Measurements from ENCODE around the gene ATP10D. TPM values are rescaled to one million over a fixed set of nuclear protein-coding genes. Genes with fewer than 3 reads are reported as not detected.

ATP10D gene
- total and polyA plus RNA-seq, 11 donors: 2.2 to 22.1 (median 7.8) TPM

- intact Hi-C loops (cut with DNase I): no loop called here
- no peak for ATAC-seq
- Histone ChIP-seq H3K9me3 (no peaks in the 10 kb centered on the region), H3K4me3 (no peak overlapping the region), H3K36me3 (peaks cover 0 to 96% (median 85%) of the 10 kb centered on the region in 9 donors), H3K27me3 (no peaks in the 10 kb centered on the region), H3K27ac (no peak overlapping the region), H3K4me1 (peaks cover 0 to 13% (median 6%) of the 10 kb centered on the region in 12 donors)
- WGBS, 4 donors: 81 to 91% (median 88%) methylated on average over 3 of the region's 3 CpGs
- TF ChIP-seq, protein P1, sequence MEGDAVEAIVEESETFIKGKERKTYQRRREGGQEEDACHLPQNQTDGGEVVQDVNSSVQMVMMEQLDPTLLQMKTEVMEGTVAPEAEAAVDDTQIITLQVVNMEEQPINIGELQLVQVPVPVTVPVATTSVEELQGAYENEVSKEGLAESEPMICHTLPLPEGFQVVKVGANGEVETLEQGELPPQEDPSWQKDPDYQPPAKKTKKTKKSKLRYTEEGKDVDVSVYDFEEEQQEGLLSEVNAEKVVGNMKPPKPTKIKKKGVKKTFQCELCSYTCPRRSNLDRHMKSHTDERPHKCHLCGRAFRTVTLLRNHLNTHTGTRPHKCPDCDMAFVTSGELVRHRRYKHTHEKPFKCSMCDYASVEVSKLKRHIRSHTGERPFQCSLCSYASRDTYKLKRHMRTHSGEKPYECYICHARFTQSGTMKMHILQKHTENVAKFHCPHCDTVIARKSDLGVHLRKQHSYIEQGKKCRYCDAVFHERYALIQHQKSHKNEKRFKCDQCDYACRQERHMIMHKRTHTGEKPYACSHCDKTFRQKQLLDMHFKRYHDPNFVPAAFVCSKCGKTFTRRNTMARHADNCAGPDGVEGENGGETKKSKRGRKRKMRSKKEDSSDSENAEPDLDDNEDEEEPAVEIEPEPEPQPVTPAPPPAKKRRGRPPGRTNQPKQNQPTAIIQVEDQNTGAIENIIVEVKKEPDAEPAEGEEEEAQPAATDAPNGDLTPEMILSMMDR (IDR thresholded peaks at IDR 0.05): no peak
- TF ChIP-seq POLR2A (IDR thresholded peaks at IDR 0.05): no peak
- no peak for DNase-seq
Observed at GRCh38 chr4:47572981-47573380, 87.9 kb downstream of the ATP10D start.

- H3K9me3 ChIP-seq: no peaks in the 10 kb centered on the region
- peak overlapping the region in 1 of 12 donors; percentile 2 for H3K4me3 ChIP-seq
- H3K4me1 ChIP-seq: peaks cover 0 to 34% (median 11%) of the 10 kb centered on the region in 12 donors
- H3K27ac ChIP-seq: peak overlapping the region; percentile 61 to 92 (median 84)
- intact Hi-C loops (cut with DNase I): no loop called here
- no peaks in the 10 kb centered on the region for H3K27me3 ChIP-seq
- WGBS, 4 donors: 42 to 54% (median 45%) methylated on average over 7 of the region's 7 CpGs
- peak; percentile 87 to 95 (median 92) for ATAC-seq
- peak in 1 of 2 donors; percentile 12 for TF ChIP-seq POLR2A (IDR thresholded peaks at IDR 0.05)
- TF ChIP-seq, protein P1 (IDR thresholded peaks at IDR 0.05): no peak
- H3K36me3 ChIP-seq: peaks cover 0 to 96% (median 84%) of the 10 kb centered on the region in 9 donors
- peak in 1 of 5 donors; percentile 16 for DNase-seq
Observed at GRCh38 chr4:47577779-47578553, 92.9 kb downstream of the ATP10D start.

- Histone ChIP-seq H3K9me3 (no peaks in the 10 kb centered on the region), H3K27ac (peak overlapping the region in 10 of 12 donors; percentile 18 to 92 (median 84)), H3K36me3 (peaks cover 0 to 96% (median 84%) of the 10 kb centered on the region in 9 donors), H3K4me1 (peaks cover 0 to 34% (median 11%) of the 10 kb centered on the region in 12 donors), H3K4me3 (no peak overlapping the region), H3K27me3 (no peaks in the 10 kb centered on the region)
- 77 to 79% (median 79%) methylated on average over 3 of the region's 3 CpGs for WGBS, 4 donors
- TF ChIP-seq, protein P1 (IDR thresholded peaks at IDR 0.05): no peak
- intact Hi-C loops (cut with DNase I): no loop called here
- ATAC-seq (no peak), DNase-seq (no peak)
Observed at GRCh38 chr4:47579235-47579634, 94.2 kb downstream of the ATP10D start.

- ATAC-seq: no peak
- H3K4me1 ChIP-seq: no peaks in the 10 kb centered on the region
- peaks cover 0 to 97% (median 79%) of the 10 kb centered on the region in 9 donors for H3K36me3 ChIP-seq
- no peak overlapping the region for H3K4me3 ChIP-seq
- WGBS, 4 donors: 0 to 96% (median 89%) methylated on average over 1 of the region's 1 CpG
- intact Hi-C loops (cut with DNase I): no loop called here
- no peak overlapping the region for H3K27ac ChIP-seq
- TF ChIP-seq POLR2A (IDR thresholded peaks at IDR 0.05): no peak
- TF ChIP-seq, protein P1 (IDR thresholded peaks at IDR 0.05): no peak
- H3K9me3 ChIP-seq: peaks cover 0 to 20% (median 10%) of the 10 kb centered on the region in 12 donors
- DNase-seq: no peak
- no peaks in the 10 kb centered on the region for H3K27me3 ChIP-seq
Observed at GRCh38 chr4:47590325-47590724, 105.2 kb downstream of the ATP10D start.

Measured in heart left ventricle (tissue), 16 donors.